Muscle layer of colon (tissue), 2 donors: ENCODE measurements around the gene TBPL2.
A peak's percentile ranks its signal among the peaks of the same experiment; 100 is the strongest.

ENCODE experiments used
- H3K27ac ChIP-seq: one replicate; pipeline ENCODE4 v1.7.0; 2013; ENCODE audit warnings: low read depth, mild to moderate bottlenecking, low read length, moderate library complexity
- H3K27me3 ChIP-seq, 2 donors: one replicate each; pipeline ENCODE4 v1.7.0; 2013; ENCODE audit warnings: low read length in 2 of 2, mild to moderate bottlenecking in 2 of 2; ENCODE audit not compliant: insufficient read depth in 2 of 2, control insufficient read depth in 1 of 2
- H3K36me3 ChIP-seq: one replicate; pipeline ENCODE4 v1.7.0; 2013; ENCODE audit warnings: mild to moderate bottlenecking, low read length; ENCODE audit not compliant: insufficient read depth
- H3K4me1 ChIP-seq: one replicate; pipeline ENCODE4 v1.7.0; 2013; ENCODE audit warnings: mild to moderate bottlenecking, low read length; ENCODE audit not compliant: insufficient read depth
- H3K4me3 ChIP-seq, 2 donors: one replicate each; pipeline ENCODE4 v1.7.0; 2013; ENCODE audit warnings: low read length in 2 of 2, low read depth in 1 of 2, mild to moderate bottlenecking in 1 of 2, moderate library complexity in 1 of 2
- H3K9ac ChIP-seq: one replicate; pipeline ENCODE4 v1.7.0; 2013; ENCODE audit warnings: low read length
- H3K9me3 ChIP-seq: one replicate; pipeline ENCODE4 v1.7.0; 2013; ENCODE audit warnings: mild to moderate bottlenecking, low read length
- donor health status: abdominal sarcoma.
- donor health status: Adenocarcinoma of cecum.

The TBPL2 gene

GRCh38 chr14:55454264-55455002, 14.0 kb upstream of the TBPL2 start:
- H3K36me3 ChIP-seq = no peaks in the 10 kb centered on the region
- peak overlapping the region in 1 of 2 donors; percentile 35 for H3K4me3 ChIP-seq
- H3K27ac ChIP-seq = peak overlapping the region; percentile 61
- H3K4me1 ChIP-seq = peaks cover 14% of the 10 kb centered on the region
- H3K27me3 ChIP-seq = no peaks in the 10 kb centered on the region
- no peaks in the 10 kb centered on the region for H3K9me3 ChIP-seq
- no peak overlapping the region for H3K9ac ChIP-seq

GRCh38 chr14:55451950-55452349, 11.5 kb upstream of the TBPL2 start:
- H3K27me3 ChIP-seq = no peaks in the 10 kb centered on the region
- no peaks in the 10 kb centered on the region for H3K36me3 ChIP-seq
- no peak overlapping the region for H3K9ac ChIP-seq
- H3K27ac ChIP-seq = no peak overlapping the region
- peaks cover 21% of the 10 kb centered on the region for H3K4me1 ChIP-seq
- H3K4me3 ChIP-seq = no peak overlapping the region
- no peaks in the 10 kb centered on the region for H3K9me3 ChIP-seq

- peaks cover 21% of the 10 kb centered on the region for H3K4me1 ChIP-seq
- no peaks in the 10 kb centered on the region for H3K36me3 ChIP-seq
- H3K4me3 ChIP-seq = no peak overlapping the region
- H3K9ac ChIP-seq = no peak overlapping the region
- no peaks in the 10 kb centered on the region for H3K9me3 ChIP-seq
- H3K27ac ChIP-seq = no peak overlapping the region
- no peaks in the 10 kb centered on the region for H3K27me3 ChIP-seq
Observed at GRCh38 chr14:55451398-55451797, 11.0 kb upstream of the TBPL2 start.

- Histone ChIP-seq H3K4me1 (peaks cover 21% of the 10 kb centered on the region), H3K9me3 (no peaks in the 10 kb centered on the region), H3K27ac (no peak overlapping the region), H3K9ac (no peak overlapping the region), H3K4me3 (no peak overlapping the region), H3K36me3 (no peaks in the 10 kb centered on the region), H3K27me3 (no peaks in the 10 kb centered on the region)
Observed at GRCh38 chr14:55450987-55451386, 10.6 kb upstream of the TBPL2 start.

GRCh38 chr14:55450539-55450938, 10.1 kb upstream of the TBPL2 start:
- peaks cover 21% of the 10 kb centered on the region for H3K4me1 ChIP-seq

GRCh38 chr14:55450124-55450523, 9.7 kb upstream of the TBPL2 start:
- Histone ChIP-seq H3K9me3 (no peaks in the 10 kb centered on the region), H3K4me1 (peaks cover 21% of the 10 kb centered on the region), H3K27me3 (no peaks in the 10 kb centered on the region), H3K36me3 (no peaks in the 10 kb centered on the region), H3K9ac (no peak overlapping the region), H3K4me3 (no peak overlapping the region), H3K27ac (no peak overlapping the region)

More at GRCh38 chr14:55450539-55450938, 10.1 kb upstream of the TBPL2 start:
- H3K36me3 ChIP-seq = no peaks in the 10 kb centered on the region
- H3K27me3 ChIP-seq = no peaks in the 10 kb centered on the region
- H3K27ac ChIP-seq = no peak overlapping the region
- no peak overlapping the region for H3K9ac ChIP-seq
- H3K9me3 ChIP-seq = no peaks in the 10 kb centered on the region
- no peak overlapping the region for H3K4me3 ChIP-seq

- Histone ChIP-seq H3K9me3 (no peaks in the 10 kb centered on the region), H3K27me3 (no peaks in the 10 kb centered on the region), H3K4me3 (no peak overlapping the region), H3K9ac (no peak overlapping the region), H3K27ac (no peak overlapping the region), H3K4me1 (peaks cover 12% of the 10 kb centered on the region), H3K36me3 (no peaks in the 10 kb centered on the region)
Observed at GRCh38 chr14:55449116-55449515, 8.7 kb upstream of the TBPL2 start.

- Histone ChIP-seq H3K9ac (no peak overlapping the region), H3K27me3 (no peaks in the 10 kb centered on the region), H3K4me3 (no peak overlapping the region), H3K36me3 (no peaks in the 10 kb centered on the region), H3K27ac (no peak overlapping the region), H3K9me3 (no peaks in the 10 kb centered on the region), H3K4me1 (peaks cover 8% of the 10 kb centered on the region)
Observed at GRCh38 chr14:55448141-55448614, 7.8 kb upstream of the TBPL2 start.

GRCh38 chr14:55446833-55447232, 6.4 kb upstream of the TBPL2 start:
- no peak overlapping the region for H3K27ac ChIP-seq

GRCh38 chr14:55446127-55446736, 5.8 kb upstream of the TBPL2 start:
- H3K27ac ChIP-seq = no peak overlapping the region
- H3K4me1 ChIP-seq = peaks cover 8% of the 10 kb centered on the region
- H3K27me3 ChIP-seq = no peaks in the 10 kb centered on the region
- no peak overlapping the region for H3K4me3 ChIP-seq
- no peaks in the 10 kb centered on the region for H3K9me3 ChIP-seq
- H3K36me3 ChIP-seq = no peaks in the 10 kb centered on the region
- no peak overlapping the region for H3K9ac ChIP-seq

More at GRCh38 chr14:55446833-55447232, 6.4 kb upstream of the TBPL2 start:
- no peaks in the 10 kb centered on the region for H3K27me3 ChIP-seq
- no peak overlapping the region for H3K9ac ChIP-seq
- no peaks in the 10 kb centered on the region for H3K36me3 ChIP-seq
- H3K4me3 ChIP-seq = no peak overlapping the region
- H3K9me3 ChIP-seq = no peaks in the 10 kb centered on the region
- H3K4me1 ChIP-seq = peaks cover 8% of the 10 kb centered on the region

GRCh38 chr14:55441286-55441685, 870 bp upstream of the TBPL2 start:
- Histone ChIP-seq H3K36me3 (no peaks in the 10 kb centered on the region), H3K9me3 (no peaks in the 10 kb centered on the region), H3K27me3 (peaks cover 0 to 5% of the 10 kb centered on the region in 2 donors), H3K4me3 (no peak overlapping the region), H3K9ac (no peak overlapping the region), H3K4me1 (no peaks in the 10 kb centered on the region), H3K27ac (no peak overlapping the region)
